HG03342 (cell line): ENCODE data around the gene PRM2.

Experiments used
- ATAC-seq: cut with Tn5 transposase; IDR thresholded peaks from one replicate; pipeline ENCODE4 v1.9.1; 2021; ENCODE audit warnings: mild to moderate bottlenecking, moderate library complexity; ENCODE audit not compliant: unreplicated experiment

PRM2 gene, protein sequence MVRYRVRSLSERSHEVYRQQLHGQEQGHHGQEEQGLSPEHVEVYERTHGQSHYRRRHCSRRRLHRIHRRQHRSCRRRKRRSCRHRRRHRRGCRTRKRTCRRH

GRCh38 chr16:11276143-11276895 is at the start of gene PRM2:
PRM2 (minus strand) TSS chr16:11276480; CDS start chr16:11276370, 110 bp downstream.
- no peak for ATAC-seq

- ATAC-seq = no peak
Observed at GRCh38 chr16:11325404-11326083, 49.3 kb upstream of the PRM2 start.

DNA sequence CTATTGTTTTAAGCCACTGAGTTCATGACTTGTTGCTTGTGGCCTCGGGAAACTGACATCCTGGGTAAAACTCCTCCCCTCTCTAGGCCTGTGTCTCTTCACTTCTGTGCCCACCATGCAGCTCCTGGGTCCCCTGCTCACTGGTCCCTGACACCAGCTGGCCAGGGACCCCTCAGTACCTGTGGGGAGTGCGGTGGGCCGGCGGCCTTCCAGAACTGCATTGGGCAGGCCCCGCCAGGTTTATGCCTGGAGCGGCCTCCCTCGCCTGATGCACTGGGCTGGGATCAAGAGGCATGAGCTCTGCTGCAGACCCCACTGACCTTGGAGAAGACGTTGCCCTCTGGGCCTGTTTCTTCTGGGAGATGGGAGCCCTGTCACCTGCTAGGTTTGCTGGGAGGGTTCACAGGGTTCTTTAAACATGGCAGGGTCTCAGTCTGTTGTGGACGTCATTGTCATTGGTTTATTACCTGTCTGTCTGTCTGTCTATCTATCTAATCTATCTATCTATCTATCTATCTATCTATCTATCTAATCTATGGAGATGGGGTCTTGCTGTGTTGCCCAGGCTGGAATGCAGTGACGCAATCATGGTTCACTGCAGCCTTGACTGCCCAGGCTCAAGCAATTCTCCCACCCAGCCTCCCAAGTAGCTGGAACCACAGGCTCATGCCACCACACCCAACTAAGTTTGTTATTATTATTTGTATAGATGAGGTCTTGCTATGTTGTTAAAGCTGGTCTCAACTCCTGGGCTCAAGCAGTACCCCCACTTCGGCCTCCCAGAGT is 47.5 kb upstream of the PRM2 start:
- no peak for ATAC-seq

- no peak for ATAC-seq
Observed at GRCh38 chr16:11322823-11323222, 46.5 kb upstream of the PRM2 start.

DNA sequence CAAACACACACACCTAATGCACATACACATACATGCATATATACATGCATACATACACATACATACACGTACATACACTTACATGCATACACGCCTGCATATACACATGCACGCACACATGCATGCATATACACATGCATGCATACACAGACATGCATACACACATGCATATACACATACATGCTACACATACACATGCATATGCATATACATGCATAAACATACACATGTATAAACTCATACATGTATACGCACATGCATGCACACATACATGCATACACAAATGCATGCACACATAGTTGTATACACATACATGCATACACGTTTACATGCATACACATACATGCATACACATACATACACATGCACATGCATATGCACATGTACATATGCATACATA is 45.4 kb upstream of the PRM2 start:
- ATAC-seq = no peak

- ATAC-seq = no peak
Observed at GRCh38 chr16:11320170-11320569, 43.9 kb upstream of the PRM2 start.

DNA sequence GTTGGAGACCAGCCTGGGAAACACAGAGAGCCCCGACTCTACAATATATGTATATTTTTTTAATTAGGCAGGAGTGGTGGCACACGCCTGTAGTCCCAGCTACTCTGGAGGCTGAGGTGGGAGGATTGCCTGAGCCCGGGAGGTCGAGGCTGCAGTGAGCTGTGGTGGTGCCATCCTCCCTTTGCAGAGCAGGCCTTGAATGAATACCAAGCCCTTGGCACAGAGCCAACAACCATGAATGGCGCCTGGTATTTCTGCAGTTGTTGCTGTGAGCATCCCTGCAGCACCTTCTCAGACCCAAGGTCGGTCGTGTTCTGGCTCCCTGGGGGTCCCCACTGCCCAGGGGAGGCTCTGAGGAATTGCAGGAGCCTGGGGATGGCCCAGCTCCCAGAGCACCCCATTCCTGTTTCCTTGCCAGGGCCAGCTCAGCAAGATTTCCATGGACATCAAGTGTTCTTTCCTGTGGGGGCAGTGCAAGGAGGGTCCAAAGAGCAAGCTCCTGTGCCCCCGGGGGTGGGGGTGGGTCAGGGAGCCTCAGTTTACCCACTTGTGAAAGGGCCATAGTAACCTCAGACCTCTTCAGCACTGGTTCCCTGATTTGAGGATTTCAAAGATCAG is 43.4 kb upstream of the PRM2 start:
- ATAC-seq = no peak

DNA sequence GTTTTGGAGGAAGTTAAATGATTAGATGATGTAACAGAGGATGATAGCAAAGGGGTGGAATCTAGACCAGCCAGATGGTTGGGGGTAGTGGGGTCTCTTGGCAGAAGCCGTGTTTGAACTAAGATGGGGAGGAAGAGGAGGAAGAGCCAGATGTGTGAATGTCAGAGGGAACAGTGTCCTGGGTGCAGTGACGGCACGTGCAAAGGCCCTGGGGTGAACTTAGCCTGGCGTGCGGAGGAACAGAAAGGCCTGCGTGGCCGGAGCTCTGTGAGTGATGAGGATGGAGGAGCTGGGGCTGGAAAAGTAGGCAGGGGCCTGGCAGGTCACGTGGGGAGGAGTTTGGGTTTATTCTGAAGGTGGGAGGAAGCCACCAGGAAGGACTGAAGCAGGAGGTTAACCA is 42.5 kb upstream of the PRM2 start:
- no peak for ATAC-seq

DNA sequence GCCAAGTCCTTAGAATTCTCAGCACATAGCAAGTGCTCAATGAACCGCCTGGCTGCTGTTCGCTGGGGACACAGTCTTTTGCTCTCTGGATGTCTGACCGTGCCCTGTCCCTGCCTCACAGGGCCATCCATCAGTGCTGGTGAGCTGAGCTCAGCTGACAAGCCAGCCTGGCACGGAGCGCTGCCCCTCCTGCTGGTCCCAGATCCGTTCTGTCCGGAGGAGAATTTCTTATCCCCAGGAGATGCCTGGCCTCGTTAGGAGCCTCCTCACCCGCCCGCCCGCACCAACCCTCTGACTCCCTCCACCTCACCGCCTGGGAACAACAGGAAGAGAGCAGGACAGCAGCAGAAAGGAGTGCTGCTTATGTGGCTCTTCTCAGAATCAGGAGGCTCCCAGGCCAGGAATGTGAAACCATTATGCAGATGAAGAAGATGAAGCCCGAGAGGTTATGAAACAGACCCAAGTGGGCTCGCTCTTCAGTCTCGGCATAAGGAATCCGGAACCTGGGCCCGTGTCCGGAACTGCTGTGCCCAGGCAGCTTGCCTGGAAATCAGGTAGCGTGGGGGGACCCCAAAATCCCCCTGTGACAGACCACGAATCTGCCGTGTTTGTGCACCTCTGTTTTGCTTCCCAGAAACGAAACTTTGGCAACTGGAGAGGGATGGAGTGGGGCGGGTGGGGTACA is 40.2 kb upstream of the PRM2 start:
- no peak for ATAC-seq

DNA sequence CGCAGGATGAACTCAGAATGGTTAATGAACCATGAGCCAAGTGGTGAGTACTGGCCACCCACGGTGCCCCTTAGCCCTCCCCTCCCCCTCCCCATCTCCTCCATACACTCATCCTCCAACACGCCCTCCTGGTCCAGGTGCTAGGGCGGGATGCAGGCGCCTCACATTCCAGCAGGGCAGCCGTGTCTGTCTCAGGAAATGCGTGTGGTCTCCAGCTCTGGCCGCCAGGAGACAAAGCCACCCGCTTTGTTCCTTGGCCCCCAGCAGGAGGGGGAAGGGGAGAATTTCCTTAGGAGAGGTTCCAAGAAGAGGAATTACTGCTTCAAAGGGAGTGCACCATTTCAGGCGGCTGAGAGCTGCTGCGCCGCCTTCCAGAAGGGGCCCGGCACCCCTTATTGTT is 39.2 kb upstream of the PRM2 start:
- no peak for ATAC-seq

DNA sequence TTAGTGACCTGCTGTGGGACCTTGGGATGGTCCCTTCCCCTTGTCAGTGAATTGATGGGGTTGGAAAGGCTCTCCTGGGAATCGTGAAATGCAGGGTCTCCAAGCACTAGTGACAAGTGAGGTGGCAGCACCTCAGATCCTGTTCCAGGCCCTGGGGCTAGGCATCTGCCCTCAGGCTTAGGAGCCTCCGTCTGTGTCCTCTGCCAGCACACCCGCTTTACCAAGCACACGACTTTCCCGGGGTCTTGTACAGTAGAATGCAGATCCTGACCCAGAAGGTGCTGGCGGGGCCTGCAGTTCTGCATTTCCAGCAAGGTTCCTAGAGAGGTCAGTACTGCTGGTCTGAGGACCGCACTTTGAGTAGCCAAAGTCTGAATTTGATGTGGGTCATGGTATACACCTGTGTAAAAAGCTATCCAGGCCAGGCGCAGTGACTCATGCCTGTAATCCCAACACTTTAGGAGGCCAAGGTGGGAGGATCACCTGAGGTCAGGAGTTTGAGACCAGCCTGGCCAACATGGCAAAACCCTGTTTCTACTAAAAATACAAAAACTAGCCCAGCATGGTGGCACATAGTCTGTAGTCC is 38.1 kb upstream of the PRM2 start:
- no peak for ATAC-seq

GRCh38 chr16:11313493-11314308 is 37.4 kb upstream of the PRM2 start:
- no peak for ATAC-seq

- no peak for ATAC-seq
Observed at GRCh38 chr16:11312718-11313492, 36.6 kb upstream of the PRM2 start.

- ATAC-seq = no peak
Observed at GRCh38 chr16:11310997-11311561, 34.8 kb upstream of the PRM2 start.

GRCh38 chr16:11310634-11310977 is 34.3 kb upstream of the PRM2 start:
- ATAC-seq = no peak

- ATAC-seq = peak; percentile 41
Observed at GRCh38 chr16:11309895-11310633, 33.8 kb upstream of the PRM2 start.

DNA sequence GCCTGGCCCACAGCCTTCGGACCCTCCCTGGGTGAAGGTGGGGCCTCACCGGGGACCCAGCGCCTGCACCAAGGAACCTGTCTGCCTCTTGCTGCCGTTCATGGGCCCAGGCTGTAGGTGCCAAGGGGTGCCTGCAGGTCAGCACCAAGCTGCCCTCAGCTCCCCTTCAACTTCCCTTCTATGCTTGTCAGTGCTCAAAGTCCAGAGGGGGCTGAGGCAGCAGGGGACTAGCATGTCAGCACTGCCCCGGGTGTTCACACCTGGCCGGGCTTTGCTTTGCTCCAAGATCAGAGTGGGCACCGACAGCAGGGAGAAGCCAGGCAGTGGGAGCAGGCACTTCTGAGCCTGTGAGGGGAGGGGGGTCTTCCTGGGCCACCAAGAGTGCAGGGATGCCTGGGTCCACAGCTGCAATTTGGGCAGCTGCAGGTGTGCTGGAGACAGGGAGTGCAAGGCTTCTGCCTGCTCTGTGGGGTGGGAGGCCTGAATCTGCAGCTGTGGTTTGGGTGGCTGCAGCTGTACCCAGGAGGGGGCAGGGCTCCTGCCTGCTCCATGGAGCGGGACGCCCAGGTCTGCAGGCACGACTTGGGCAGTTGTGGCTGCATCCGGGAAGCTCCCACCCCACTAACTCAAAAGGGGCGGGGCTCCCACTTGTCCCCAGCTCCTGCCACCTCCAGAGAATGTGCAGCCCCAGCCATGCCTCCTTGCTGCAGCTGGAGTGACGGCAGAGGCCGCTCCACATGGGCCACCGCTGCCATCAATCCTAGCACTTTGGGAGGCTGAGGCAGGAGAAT is 32.4 kb upstream of the PRM2 start:
- no peak for ATAC-seq
